Fibroblast of lung (primary cell): ENCODE results near the gene BABAM2. TPM values are rescaled to one million over a fixed set of nuclear protein-coding genes. Genes with fewer than 3 reads are reported as not detected.

Source experiments
- DNase-seq, 2 donors: peaks; one replicate each; pipeline versions ENCODE4 v3.0.0 to v3.0.0-alpha.2; 2010; ENCODE audit warnings: low read depth in 2 of 2
- H2AFZ ChIP-seq: 2 replicates; pipeline ENCODE4 v1.5.1; 2012; ENCODE audit warnings: low read length, control low read depth, inconsistent platforms
- H3K27ac ChIP-seq: 2 replicates; pipeline ENCODE4 v1.5.1; 2011; ENCODE audit warnings: low read length, control low read depth; ENCODE audit not compliant: insufficient read depth
- H3K27me3 ChIP-seq: 2 replicates; pipeline ENCODE4 v1.5.1; 2011; ENCODE audit warnings: mild to moderate bottlenecking, low read length; ENCODE audit not compliant: control insufficient read depth, insufficient read depth
- H3K36me3 ChIP-seq: 2 replicates; pipeline ENCODE4 v1.5.1; 2011; ENCODE audit warnings: low read length; ENCODE audit not compliant: control insufficient read depth, insufficient read depth
- H3K4me1 ChIP-seq: 2 replicates; pipeline ENCODE4 v1.5.1; 2011; ENCODE audit warnings: low read length; ENCODE audit not compliant: control insufficient read depth, insufficient read depth; ENCODE audit errors: extremely low read depth
- H3K4me2 ChIP-seq: 2 replicates; pipeline ENCODE4 v1.5.1; 2011; ENCODE audit warnings: low read length, control low read depth; ENCODE audit not compliant: insufficient read depth; ENCODE audit errors: extremely low read depth
- H3K4me3 ChIP-seq, 4 experiments: fragments of 200-600 bp in 1 of 4; sonication (generic) in 1 of 4; replicated peaks in 1 of 4; 2 replicates each; pipeline ENCODE4 v1.5.1; 2011 to 2016; ENCODE audit warnings: low read length in 4 of 4, low read depth in 3 of 4, mild to moderate bottlenecking in 3 of 4, control low read depth in 2 of 4, inconsistent platforms in 1 of 4, mixed read lengths in 1 of 4; ENCODE audit not compliant: insufficient read depth in 1 of 4; ENCODE audit errors: control extremely low read depth in 1 of 4
- H3K79me2 ChIP-seq: 2 replicates; pipeline ENCODE4 v1.5.1; 2012; ENCODE audit warnings: mild to moderate bottlenecking, low read length, inconsistent platforms; ENCODE audit not compliant: control insufficient read depth, insufficient read depth
- H3K9ac ChIP-seq: 2 replicates; pipeline ENCODE4 v1.5.1; 2011; ENCODE audit warnings: mild to moderate bottlenecking, low read length, control low read depth; ENCODE audit not compliant: insufficient read depth
- H3K9me3 ChIP-seq: 2 replicates; pipeline ENCODE4 v1.5.1; 2012; ENCODE audit warnings: low read depth, low read length; ENCODE audit not compliant: control insufficient read depth, insufficient read depth
- H4K20me1 ChIP-seq: 2 replicates; pipeline ENCODE4 v1.5.1; 2011; ENCODE audit warnings: low read length; ENCODE audit not compliant: control insufficient read depth, insufficient read depth; ENCODE audit errors: extremely low read depth
- CTCF ChIP-seq, 2 donors: IDR thresholded peaks in 1 of 2; conservative IDR thresholded peaks in 1 of 2; 1 replicate in 1 of 2; 2 replicates in 1 of 2; pipeline ENCODE4 v1.5.1; 2011 to 2012; ENCODE audit warnings: low read length in 2 of 2, control low read depth in 1 of 2, inconsistent platforms in 1 of 2, low read depth in 1 of 2, mild to moderate bottlenecking in 1 of 2
- EZH2 ChIP-seq: IDR thresholded peaks from 2 replicates; pipeline ENCODE4 v1.5.1; 2012; ENCODE audit warnings: low read length, control low read depth, mild to moderate bottlenecking; ENCODE audit errors: missing control alignments
- polyA plus RNA-seq, 2 donors: library from polyadenylated mRNA; depleted of rRNA in 1 of 2; stranded (reverse) in 1 of 2; unstranded in 1 of 2; fragments of >200 nt; gene quantifications; 2 replicates each; pipeline ENCODE4 v1.2.1, GENCODE V29; 2011 to 2012; ENCODE audit warnings: missing spikeins in 1 of 2
- total RNA-seq: library from RNA; depleted of rRNA; stranded (reverse); fragments of >200 nt; gene quantifications from 2 replicates; pipeline ENCODE4 v1.2.1, GENCODE V29; 2014

The BABAM2 gene
- total and polyA plus RNA-seq, 2 donors (not counting 1 experiment from before 2014, with no cell fraction given): 25.6 to 33.4 TPM

GRCh38 chr2:28209864-28210263 lies 319.3 kb downstream of the BABAM2 start:
- Histone ChIP-seq H3K27ac (no peak overlapping the region), H3K27me3 (no peaks in the 10 kb centered on the region), H3K4me2 (no peak overlapping the region), H3K4me3 (no peak overlapping the region), H3K36me3 (no peaks in the 10 kb centered on the region), H3K4me1 (no peaks in the 10 kb centered on the region), H3K9ac (no peak overlapping the region), H3K9me3 (no peaks in the 10 kb centered on the region), H4K20me1 (no peaks in the 10 kb centered on the region), H2AFZ (no peak overlapping the region), H3K79me2 (no peaks in the 10 kb centered on the region)
- DNase-seq: no peak
- TF ChIP-seq CTCF (conservative IDR thresholded peaks at IDR 0.05 in 1 of 2, IDR thresholded peaks at IDR 0.05 in 1 of 2; ENCODE audit: low read depth in 1 of 2, low read length in 2 of 2) (no peak), EZH2 (no peak)

- Histone ChIP-seq H3K27me3 (no peaks in the 10 kb centered on the region), H3K4me2 (no peak overlapping the region), H2AFZ (no peak overlapping the region), H3K9me3 (no peaks in the 10 kb centered on the region), H4K20me1 (no peaks in the 10 kb centered on the region), H3K9ac (no peak overlapping the region), H3K79me2 (no peaks in the 10 kb centered on the region), H3K4me1 (no peaks in the 10 kb centered on the region), H3K36me3 (no peaks in the 10 kb centered on the region), H3K27ac (no peak overlapping the region), H3K4me3 (no peak overlapping the region)
- TF ChIP-seq EZH2 (no peak), CTCF (conservative IDR thresholded peaks at IDR 0.05 in 1 of 2, IDR thresholded peaks at IDR 0.05 in 1 of 2; ENCODE audit: low read depth in 1 of 2, low read length in 2 of 2) (no peak)
- no peak for DNase-seq
Measured at GRCh38 chr2:28210535-28210934, 320.0 kb downstream of the BABAM2 start.

GRCh38 chr2:28216331-28216730 lies 325.8 kb downstream of the BABAM2 start:
- no peaks in the 10 kb centered on the region for H3K4me1 ChIP-seq
- no peak overlapping the region for H2AFZ ChIP-seq
- no peaks in the 10 kb centered on the region for H4K20me1 ChIP-seq
- TF ChIP-seq EZH2 (no peak), CTCF (conservative IDR thresholded peaks at IDR 0.05 in 1 of 2, IDR thresholded peaks at IDR 0.05 in 1 of 2; ENCODE audit: low read depth in 1 of 2, low read length in 2 of 2) (no peak)
- no peaks in the 10 kb centered on the region for H3K79me2 ChIP-seq
- H3K4me2 ChIP-seq: no peak overlapping the region
- no peak overlapping the region for H3K4me3 ChIP-seq
- H3K27ac ChIP-seq: no peak overlapping the region
- H3K27me3 ChIP-seq: no peaks in the 10 kb centered on the region
- H3K9me3 ChIP-seq: no peaks in the 10 kb centered on the region
- H3K36me3 ChIP-seq: no peaks in the 10 kb centered on the region
- H3K9ac ChIP-seq: no peak overlapping the region
- DNase-seq: no peak
